ENCODE measurements around the gene PSMF1.
"Not testable (repeated sequence)": the region's sequence is repeated elsewhere in the genome, so short reads cannot be mapped to it uniquely, and the experiment has no call there.

Gene PSMF1

GRCh38 chr20:1215386-1216170 lies 97.2 kb downstream of the PSMF1 start:
- DNase-seq (ENCODE audit: low read depth in 2 of 2) = peak; percentile 70 to 79

- not testable (repeated sequence) for DNase-seq (ENCODE audit: low read depth in 2 of 2)
These were observed 98.4 kb downstream of the PSMF1 start for GRCh38 chr20:1216527-1217427.
